CD4-positive, alpha-beta memory T cell (primary cell): ENCODE measurements around the gene SMIM36. TPM values are rescaled to one million over a fixed set of nuclear protein-coding genes. Genes with fewer than 3 reads are reported as not detected.
A peak's percentile ranks its signal among the peaks of the same experiment; 100 is the strongest.

ENCODE experiments used
- CTCF ChIA-PET: fragments of 350-600 bp; sonication (Branson Sonifier 250); formaldehyde crosslinking; loops from one replicate; lab custom pipeline; 2021; ENCODE audit warnings: inconsistent platforms; ENCODE audit not compliant: partially characterized antibody; lab: Charles Lee
- POLR2A ChIA-PET: fragments of 350-600 bp; sonication (Branson Sonifier 250); formaldehyde crosslinking; loops from one replicate; lab custom pipeline; 2021; ENCODE audit not compliant: partially characterized antibody; lab: Charles Lee
- DNase-seq, 5 donors: peaks; one replicate each; pipeline versions ENCODE4 v3.0.0 to v3.0.0-alpha.2; 2020 to 2022; ENCODE audit warnings: mixed read lengths in 1 of 5
- H3K27ac ChIP-seq: one replicate; pipeline ENCODE4 v1.7.0; 2013; ENCODE audit warnings: low read depth, low read length
- H3K27me3 ChIP-seq: 2 replicates; pipeline ENCODE4 v1.7.0; 2013; ENCODE audit warnings: mild to moderate bottlenecking, low read length, moderate library complexity; ENCODE audit not compliant: insufficient read depth
- H3K36me3 ChIP-seq: 2 replicates; pipeline ENCODE4 v1.7.0; 2013; ENCODE audit warnings: mild to moderate bottlenecking, low read length, moderate library complexity; ENCODE audit not compliant: insufficient read depth
- H3K4me1 ChIP-seq: 2 replicates; pipeline ENCODE4 v1.7.0; 2013; ENCODE audit warnings: mild to moderate bottlenecking, low read length, moderate library complexity; ENCODE audit not compliant: insufficient read depth
- H3K4me3 ChIP-seq, 2 donors: one replicate each; pipeline ENCODE4 v1.7.0; 2013; ENCODE audit warnings: low read length in 2 of 2, mild to moderate bottlenecking in 1 of 2
- H3K9me3 ChIP-seq, 2 donors: one replicate each; pipeline ENCODE4 v1.7.0; 2013; ENCODE audit warnings: low read length in 2 of 2, control low read depth in 1 of 2; ENCODE audit not compliant: control insufficient read depth in 1 of 2
- H3K27ac Mint-ChIP-seq, 7 donors: one replicate each; pipeline ENCODE4 v1.8.0; 2020 to 2021; ENCODE audit warnings: mixed read lengths in 7 of 7, mild to moderate bottlenecking in 6 of 7, inconsistent platforms in 3 of 7, moderate library complexity in 3 of 7
- H3K27me3 Mint-ChIP-seq, 2 donors: one replicate each; pipeline ENCODE4 v1.8.0; 2020 to 2021; ENCODE audit warnings: mixed read lengths in 2 of 2
- H3K36me3 Mint-ChIP-seq, 2 donors: one replicate each; pipeline ENCODE4 v1.8.0; 2020 to 2021; ENCODE audit warnings: mixed read lengths in 2 of 2, inconsistent platforms in 1 of 2, mild to moderate bottlenecking in 1 of 2
- H3K4me1 Mint-ChIP-seq, 4 donors: one replicate each; pipeline ENCODE4 v1.8.0; 2020 to 2021; ENCODE audit warnings: mixed read lengths in 4 of 4, mild to moderate bottlenecking in 1 of 4
- H3K4me3 Mint-ChIP-seq, 8 donors: one replicate each; pipeline ENCODE4 v1.8.0; 2020 to 2021; ENCODE audit warnings: mixed read lengths in 8 of 8, mild to moderate bottlenecking in 7 of 8, moderate library complexity in 6 of 8, inconsistent platforms in 3 of 8
- H3K9me3 Mint-ChIP-seq, 8 donors: one replicate each; pipeline ENCODE4 v1.8.0; 2020 to 2021; ENCODE audit warnings: mixed read lengths in 8 of 8, mild to moderate bottlenecking in 5 of 8, inconsistent platforms in 3 of 8, moderate library complexity in 1 of 8
- intact Hi-C: fragments of 100-400 bp; cut with micrococcal nuclease; formaldehyde crosslinking; loops from one replicate; pipeline ENCODE4 v1.15.1; 2023
- polyA plus RNA-seq, 2 donors: library from polyadenylated mRNA; unstranded; fragments of 300-500 nt; fragmentation: Illumina TruSeq; gene quantifications; one replicate each; pipeline ENCODE4 v1.2.3, GENCODE V29; 2021
- total RNA-seq, 2 experiments: library from RNA; stranded (reverse); gene quantifications; one replicate each; pipeline ENCODE4 v1.2.3, GENCODE V29; 2021

Gene SMIM36
- total and polyA plus RNA-seq, 4 experiments from 2014 or later, result not detected

DNA sequence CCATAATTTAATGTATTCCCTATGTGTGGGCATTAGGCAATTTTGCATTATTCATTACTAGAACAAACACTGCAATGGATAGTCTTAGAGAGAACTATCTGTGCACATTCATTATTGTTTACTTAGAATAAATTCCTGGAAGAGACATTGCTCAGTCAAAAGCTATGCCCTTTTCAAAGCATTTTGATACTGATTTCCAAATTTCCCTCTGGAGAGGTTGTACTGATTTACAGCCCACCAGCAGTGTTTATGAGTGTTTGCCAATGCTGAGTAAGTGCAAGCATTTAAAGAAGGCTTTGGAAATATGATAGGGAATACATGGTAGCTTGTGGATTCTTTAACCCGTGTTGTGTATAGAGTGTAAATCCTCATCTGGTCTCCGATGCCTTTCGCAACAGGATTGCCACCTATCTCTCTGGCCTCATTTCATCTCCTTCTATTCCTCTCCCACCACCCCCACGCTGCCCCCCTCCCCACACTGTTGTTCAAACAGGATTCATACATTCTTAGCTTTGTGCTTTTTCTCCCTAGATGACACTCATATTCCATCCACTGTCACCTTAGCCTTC is 56.3 kb downstream of the SMIM36 start:
- peaks cover 7 to 9% of the 10 kb centered on the region in 2 donors for H3K27me3 Mint-ChIP-seq
- intact Hi-C loops, result no loop called here
- no peak overlapping the region for H3K4me3 ChIP-seq
- no peak overlapping the region for H3K27ac Mint-ChIP-seq
- H3K4me3 Mint-ChIP-seq, result no peak overlapping the region
- H3K9me3 ChIP-seq, result no peaks in the 10 kb centered on the region
- no peak overlapping the region for H3K27ac ChIP-seq
- POLR2A ChIA-PET, result no interaction called here
- H3K9me3 Mint-ChIP-seq, result peaks cover 0 to 3% (median 0%) of the 10 kb centered on the region in 8 donors
- no peaks in the 10 kb centered on the region for H3K27me3 ChIP-seq
- peaks cover 0 to 2% (median 0%) of the 10 kb centered on the region in 4 donors for H3K4me1 Mint-ChIP-seq
- H3K4me1 ChIP-seq, result no peaks in the 10 kb centered on the region
- no peaks in the 10 kb centered on the region for H3K36me3 ChIP-seq
- H3K36me3 Mint-ChIP-seq, result no peaks in the 10 kb centered on the region
- DNase-seq, result no peak
- CTCF ChIA-PET, result no interaction called here

DNA sequence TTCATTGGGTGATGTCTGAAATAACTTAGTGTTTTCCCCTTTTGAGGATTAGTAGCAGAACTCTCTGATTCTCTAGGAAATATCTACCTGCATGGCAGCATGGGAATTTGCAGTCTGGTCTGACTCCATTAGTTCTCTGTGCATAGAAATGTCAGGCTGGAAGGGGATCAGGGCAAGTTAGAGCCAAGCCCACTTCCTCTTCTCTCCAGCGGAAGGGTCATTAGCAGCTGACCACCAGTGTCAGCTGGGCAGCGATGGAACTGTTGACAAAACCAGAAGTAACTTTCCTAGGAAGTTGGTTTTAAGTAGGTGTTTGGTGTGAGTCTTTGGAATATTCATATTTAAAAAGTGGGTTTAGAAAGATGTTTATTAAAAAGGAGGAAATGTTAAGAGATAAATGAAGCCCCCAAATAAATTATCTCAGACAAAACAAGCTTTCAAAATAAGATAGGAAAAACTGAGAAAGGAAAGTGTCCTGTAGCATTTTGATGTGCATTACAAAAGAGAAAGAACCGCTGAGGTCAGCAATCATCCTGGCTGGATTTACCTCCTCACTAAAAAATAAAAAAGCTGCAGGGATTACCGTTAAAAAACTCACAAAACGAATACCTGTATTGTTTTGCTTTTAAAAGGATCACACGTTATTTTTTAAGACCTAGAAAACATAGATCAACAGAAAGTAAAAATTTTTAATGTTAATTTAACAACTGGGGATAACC is 57.3 kb downstream of the SMIM36 start:
- Histone ChIP-seq H3K4me1 (no peaks in the 10 kb centered on the region), H3K27me3 (no peaks in the 10 kb centered on the region), H3K36me3 (no peaks in the 10 kb centered on the region), H3K9me3 (no peaks in the 10 kb centered on the region), H3K4me3 (no peak overlapping the region), H3K27ac (no peak overlapping the region)
- Mint-ChIP-seq H3K4me3 (no peak overlapping the region), H3K9me3 (peaks cover 0 to 3% (median 0%) of the 10 kb centered on the region in 8 donors), H3K27me3 (peaks cover 7 to 9% of the 10 kb centered on the region in 2 donors), H3K27ac (no peak overlapping the region), H3K36me3 (no peaks in the 10 kb centered on the region), H3K4me1 (peaks cover 0 to 2% (median 0%) of the 10 kb centered on the region in 4 donors)
- ChIA-PET CTCF (no interaction called here), POLR2A (no interaction called here)
- intact Hi-C loops, result no loop called here
- DNase-seq, result no peak

DNA sequence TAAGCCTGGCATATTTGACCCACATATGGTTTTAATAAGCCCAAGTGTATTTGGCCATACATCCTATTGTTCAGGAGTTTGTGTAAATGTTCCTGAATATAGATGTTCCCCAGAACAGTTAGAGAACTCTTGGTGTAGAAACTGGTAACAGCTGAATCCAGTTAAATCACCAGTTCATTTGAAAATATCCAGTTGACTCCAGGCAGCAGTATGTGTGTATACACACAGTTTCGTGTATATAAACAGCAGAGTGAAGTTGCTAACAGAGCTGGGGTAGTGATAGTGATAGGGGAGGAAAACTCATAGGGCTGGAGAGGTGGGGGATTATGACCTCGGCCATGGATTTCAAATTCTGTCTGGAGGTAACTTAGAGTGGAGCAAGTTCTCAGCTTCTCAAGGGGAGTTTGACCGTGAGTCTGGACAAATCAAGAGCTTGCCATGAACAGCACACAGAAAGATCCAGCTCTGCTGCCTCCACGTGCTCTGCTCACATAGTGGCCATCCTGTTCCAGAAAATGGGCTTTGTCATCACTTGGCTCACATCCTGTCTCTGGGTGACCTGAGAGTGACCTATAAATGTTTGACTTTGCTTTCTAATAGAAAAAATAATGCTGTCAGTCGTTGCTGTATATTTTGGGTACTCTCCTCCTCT is 59.0 kb downstream of the SMIM36 start:
- H3K27me3 ChIP-seq, result no peaks in the 10 kb centered on the region
- H3K27ac Mint-ChIP-seq, result no peak overlapping the region
- intact Hi-C loops, result no loop called here
- no peak overlapping the region for H3K27ac ChIP-seq
- H3K36me3 Mint-ChIP-seq, result no peaks in the 10 kb centered on the region
- no peaks in the 10 kb centered on the region for H3K9me3 Mint-ChIP-seq
- H3K27me3 Mint-ChIP-seq, result peaks cover 7 to 9% of the 10 kb centered on the region in 2 donors
- H3K4me3 Mint-ChIP-seq, result no peak overlapping the region
- no peak overlapping the region for H3K4me3 ChIP-seq
- CTCF ChIA-PET, result no interaction called here
- H3K4me1 Mint-ChIP-seq, result no peaks in the 10 kb centered on the region
- H3K4me1 ChIP-seq, result no peaks in the 10 kb centered on the region
- POLR2A ChIA-PET, result no interaction called here
- H3K9me3 ChIP-seq, result no peaks in the 10 kb centered on the region
- no peak for DNase-seq
- H3K36me3 ChIP-seq, result no peaks in the 10 kb centered on the region

DNA sequence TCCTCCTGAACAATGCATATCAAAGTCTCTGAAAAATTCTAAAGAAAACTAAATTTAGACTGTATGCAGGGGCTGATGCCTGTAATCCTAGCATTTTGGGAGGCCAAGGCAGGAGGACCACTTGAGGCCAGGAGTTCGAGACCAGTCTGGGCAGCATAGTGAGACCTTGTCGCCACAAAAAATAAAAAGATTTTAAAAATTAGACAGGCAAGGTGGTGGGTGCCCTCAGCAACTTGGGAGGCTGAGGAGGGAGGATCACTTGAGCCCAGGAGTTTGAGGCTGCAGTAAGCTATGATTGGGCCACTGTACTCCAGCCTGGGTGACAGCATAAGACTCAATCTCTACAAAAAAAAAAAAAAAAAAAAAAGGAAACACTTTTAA is 59.5 kb downstream of the SMIM36 start:
- Histone ChIP-seq H3K27ac (no peak overlapping the region), H3K9me3 (no peaks in the 10 kb centered on the region), H3K27me3 (no peaks in the 10 kb centered on the region), H3K36me3 (no peaks in the 10 kb centered on the region), H3K4me3 (no peak overlapping the region), H3K4me1 (no peaks in the 10 kb centered on the region)
- Mint-ChIP-seq H3K4me1 (no peaks in the 10 kb centered on the region), H3K27me3 (peaks cover 7 to 9% of the 10 kb centered on the region in 2 donors), H3K9me3 (no peaks in the 10 kb centered on the region), H3K4me3 (no peak overlapping the region), H3K36me3 (no peaks in the 10 kb centered on the region), H3K27ac (no peak overlapping the region)
- no peak for DNase-seq
- ChIA-PET POLR2A (no interaction called here), CTCF (no interaction called here)
- intact Hi-C loops, result no loop called here

DNA sequence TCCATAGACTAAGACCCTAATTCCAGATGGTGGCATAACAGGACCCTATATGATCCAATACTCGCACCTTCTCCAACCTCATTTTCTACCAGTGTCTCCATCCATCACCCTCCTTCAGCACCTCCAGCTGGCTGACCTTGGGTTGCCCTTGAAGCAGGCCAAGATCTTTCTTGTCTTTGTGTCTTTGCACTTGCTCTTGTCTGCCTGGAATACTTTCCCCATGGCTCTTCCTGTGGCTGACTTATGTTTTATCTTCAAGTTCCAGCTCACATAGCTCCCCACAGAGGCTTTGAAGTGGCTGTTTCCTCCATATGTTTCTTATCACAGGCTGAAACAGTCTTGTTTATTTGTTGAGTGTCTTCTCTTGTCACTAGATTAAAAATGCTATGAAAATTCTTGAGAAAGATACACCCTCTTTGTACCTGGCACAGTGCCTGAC is 60.0 kb downstream of the SMIM36 start:
- H3K36me3 ChIP-seq, result no peaks in the 10 kb centered on the region
- H3K27ac ChIP-seq, result no peak overlapping the region
- H3K9me3 ChIP-seq, result no peaks in the 10 kb centered on the region
- no peak overlapping the region for H3K4me3 Mint-ChIP-seq
- H3K4me3 ChIP-seq, result no peak overlapping the region
- intact Hi-C loops, result no loop called here
- H3K4me1 ChIP-seq, result no peaks in the 10 kb centered on the region
- POLR2A ChIA-PET, result no interaction called here
- H3K27me3 Mint-ChIP-seq, result peaks cover 6 to 9% of the 10 kb centered on the region in 2 donors
- CTCF ChIA-PET, result no interaction called here
- no peak for DNase-seq
- no peaks in the 10 kb centered on the region for H3K36me3 Mint-ChIP-seq
- H3K4me1 Mint-ChIP-seq, result no peaks in the 10 kb centered on the region
- no peaks in the 10 kb centered on the region for H3K9me3 Mint-ChIP-seq
- H3K27me3 ChIP-seq, result no peaks in the 10 kb centered on the region
- H3K27ac Mint-ChIP-seq, result peak overlapping the region in 1 of 7 donors; percentile 13

DNA sequence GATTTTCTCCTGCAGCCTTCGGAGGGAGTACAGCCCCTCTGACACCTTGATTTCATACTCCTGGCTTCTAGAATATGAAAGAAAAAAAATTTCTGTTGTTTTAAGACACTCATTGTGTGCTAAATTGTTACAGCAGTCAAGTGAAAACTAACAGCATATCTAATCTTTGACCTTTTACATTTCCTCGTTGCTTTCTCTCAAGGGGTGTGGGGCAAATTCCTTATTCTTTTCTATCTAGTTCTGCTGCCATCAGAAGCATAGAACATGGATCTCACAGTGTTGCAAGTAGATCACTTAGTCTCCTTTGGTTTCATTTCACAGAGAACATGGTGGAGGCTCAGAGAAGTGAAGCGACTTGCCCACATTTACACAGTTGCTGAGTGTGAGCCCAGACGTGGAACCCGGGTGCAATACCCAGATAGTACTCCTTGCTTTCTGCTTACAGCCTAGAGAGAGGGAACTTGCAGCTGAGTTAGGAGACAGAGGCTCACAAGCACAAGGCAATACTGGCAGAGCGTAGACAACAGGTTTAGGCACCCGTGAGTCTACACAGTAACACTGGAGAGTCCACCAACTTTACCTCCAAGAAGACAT is 60.9 kb downstream of the SMIM36 start:
- H3K36me3 Mint-ChIP-seq, result no peaks in the 10 kb centered on the region
- H3K27ac ChIP-seq, result no peak overlapping the region
- no peaks in the 10 kb centered on the region for H3K9me3 ChIP-seq
- no peaks in the 10 kb centered on the region for H3K27me3 ChIP-seq
- ChIA-PET POLR2A (no interaction called here), CTCF (no interaction called here)
- no peak overlapping the region for H3K27ac Mint-ChIP-seq
- DNase-seq, result no peak
- H3K36me3 ChIP-seq, result no peaks in the 10 kb centered on the region
- H3K27me3 Mint-ChIP-seq, result peaks cover 4 to 7% of the 10 kb centered on the region in 2 donors
- no peaks in the 10 kb centered on the region for H3K9me3 Mint-ChIP-seq
- intact Hi-C loops, result no loop called here
- no peak overlapping the region for H3K4me3 Mint-ChIP-seq
- no peak overlapping the region for H3K4me3 ChIP-seq
- no peaks in the 10 kb centered on the region for H3K4me1 Mint-ChIP-seq
- H3K4me1 ChIP-seq, result no peaks in the 10 kb centered on the region

DNA sequence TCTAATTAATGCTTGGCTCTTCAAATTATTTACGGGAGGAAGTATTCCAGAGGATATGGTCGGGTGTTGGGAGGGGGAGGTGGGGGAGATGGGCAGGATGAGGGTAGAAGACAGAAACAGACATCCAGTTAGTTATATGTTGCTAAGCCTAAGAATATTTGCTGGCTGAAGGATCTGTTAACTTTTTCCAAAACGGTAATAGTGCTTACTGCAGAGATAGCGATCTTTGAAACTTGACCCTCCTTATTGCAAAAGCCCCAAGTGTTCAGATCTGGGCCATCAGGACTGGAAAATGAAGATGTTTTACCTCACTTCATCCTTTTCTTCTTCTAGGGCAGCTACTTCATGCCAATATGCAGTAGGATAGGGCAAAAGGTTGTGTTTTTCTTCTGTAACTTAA is 62.6 kb downstream of the SMIM36 start:
- ChIA-PET CTCF (no interaction called here), POLR2A (no interaction called here)
- no peak for DNase-seq
- Mint-ChIP-seq H3K27ac (no peak overlapping the region), H3K27me3 (peaks cover 4 to 7% of the 10 kb centered on the region in 2 donors), H3K4me1 (no peaks in the 10 kb centered on the region), H3K4me3 (no peak overlapping the region), H3K9me3 (no peaks in the 10 kb centered on the region), H3K36me3 (no peaks in the 10 kb centered on the region)
- Histone ChIP-seq H3K9me3 (no peaks in the 10 kb centered on the region), H3K4me1 (no peaks in the 10 kb centered on the region), H3K4me3 (no peak overlapping the region), H3K27me3 (no peaks in the 10 kb centered on the region), H3K27ac (no peak overlapping the region), H3K36me3 (no peaks in the 10 kb centered on the region)
- intact Hi-C loops, result no loop called here
